ENCODE measurements around the gene LAMA3. TPM values are rescaled to one million over a fixed set of nuclear protein-coding genes. Genes with fewer than 3 reads are reported as not detected.
A peak's percentile ranks its signal among the peaks of the same experiment; 100 is the strongest.

Gene LAMA3
- total RNA-seq, 1 donor from 2014 or later: 2.4 TPM

- peak; percentile 64 to 65 for DNase-seq (ENCODE audit: low read depth in 2 of 2)
Observed at GRCh38 chr18:23871410-23871809, 182.2 kb downstream of the LAMA3 start.

DNA sequence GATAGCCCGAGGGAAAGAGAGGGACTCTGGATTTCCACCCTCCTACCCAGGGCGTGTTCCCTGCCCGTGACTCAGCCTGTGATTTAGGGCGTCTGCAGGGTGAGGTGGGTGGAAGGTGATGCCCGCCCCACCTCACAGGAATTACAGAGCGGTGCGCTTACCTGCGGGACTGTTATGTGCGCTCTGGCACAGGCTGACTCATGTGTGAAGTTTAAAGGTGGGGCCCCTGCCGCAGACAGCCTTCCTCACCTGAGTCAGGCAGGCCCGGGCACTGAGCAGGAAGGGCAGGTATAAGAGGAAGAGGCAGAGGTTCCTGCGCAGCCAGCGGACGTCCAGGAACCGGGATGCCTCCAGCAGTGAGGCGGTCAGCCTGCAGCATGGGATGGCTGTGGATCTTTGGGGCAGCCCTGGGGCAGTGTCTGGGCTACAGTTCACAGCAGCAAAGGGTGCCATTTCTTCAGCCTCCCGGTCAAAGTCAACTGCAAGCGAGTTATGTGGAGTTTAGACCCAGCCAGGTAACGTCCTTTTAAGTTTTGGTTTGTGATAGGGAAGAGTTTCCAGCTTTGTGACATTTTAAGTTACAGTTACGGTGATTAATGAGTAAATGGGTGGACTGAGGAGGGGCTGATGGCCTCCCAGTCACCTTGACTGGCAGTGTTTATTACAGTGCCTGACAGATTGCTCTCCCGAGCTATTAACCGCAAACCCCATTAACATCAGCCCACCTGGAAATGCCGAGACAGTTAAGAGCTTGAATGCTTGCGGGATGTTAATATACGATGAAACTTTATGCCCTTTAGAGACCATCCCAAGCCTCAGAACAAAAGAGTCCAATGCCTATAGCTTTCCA lies 183.7 kb downstream of the LAMA3 start:
- DNase-seq (ENCODE audit: low read depth in 2 of 2): no peak

- DNase-seq (ENCODE audit: low read depth in 2 of 2): no peak
Observed at GRCh38 chr18:23875966-23876895, 187.0 kb downstream of the LAMA3 start.

DNA sequence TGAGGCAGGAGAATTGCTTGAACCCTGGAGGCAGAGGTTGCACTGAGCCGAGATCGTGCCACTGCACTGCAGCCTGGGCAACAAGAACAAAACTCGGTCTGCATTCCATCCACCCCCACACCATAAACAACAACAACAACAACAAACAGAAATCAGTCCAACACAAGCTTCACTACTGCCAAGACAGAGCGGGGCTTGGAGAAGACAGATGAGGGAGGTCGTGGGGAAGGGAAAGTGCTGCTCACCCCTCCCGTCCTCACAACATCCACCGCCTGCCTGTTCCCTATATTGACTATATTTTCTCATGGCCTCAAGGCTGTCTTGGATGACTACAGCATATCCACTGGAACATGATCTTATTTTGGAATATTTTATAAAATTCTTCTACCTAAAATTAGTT lies 187.7 kb downstream of the LAMA3 start:
- DNase-seq (ENCODE audit: low read depth in 2 of 2): no peak

GRCh38 chr18:23877371-23877770 lies 188.1 kb downstream of the LAMA3 start:
- DNase-seq (ENCODE audit: low read depth in 2 of 2): no peak

- DNase-seq (ENCODE audit: low read depth in 2 of 2): no peak
Observed at GRCh38 chr18:23878336-23878900, 189.2 kb downstream of the LAMA3 start.

DNA sequence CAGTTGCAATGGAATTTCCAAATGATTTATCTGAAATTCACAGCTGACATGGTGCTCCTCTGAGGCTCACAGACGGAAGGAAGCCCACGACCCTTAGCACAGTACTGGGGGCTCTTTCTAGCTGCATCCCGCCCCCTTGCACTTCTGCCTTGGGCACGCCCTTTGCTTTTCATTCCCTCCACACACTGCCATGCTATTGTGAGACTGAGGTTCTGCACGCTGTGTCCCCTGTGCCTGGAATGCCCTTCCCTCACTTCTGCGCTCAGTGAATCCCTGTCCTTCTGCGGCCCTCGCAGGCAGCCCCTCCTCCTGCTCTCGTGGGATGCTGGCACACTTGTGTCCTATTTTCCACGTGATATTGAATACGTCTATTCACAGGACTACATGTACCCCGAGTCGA lies 189.9 kb downstream of the LAMA3 start:
- DNase-seq (ENCODE audit: low read depth in 2 of 2): no peak

GRCh38 chr18:23879544-23879943 lies 190.3 kb downstream of the LAMA3 start:
- no peak for DNase-seq (ENCODE audit: low read depth in 2 of 2)

DNA sequence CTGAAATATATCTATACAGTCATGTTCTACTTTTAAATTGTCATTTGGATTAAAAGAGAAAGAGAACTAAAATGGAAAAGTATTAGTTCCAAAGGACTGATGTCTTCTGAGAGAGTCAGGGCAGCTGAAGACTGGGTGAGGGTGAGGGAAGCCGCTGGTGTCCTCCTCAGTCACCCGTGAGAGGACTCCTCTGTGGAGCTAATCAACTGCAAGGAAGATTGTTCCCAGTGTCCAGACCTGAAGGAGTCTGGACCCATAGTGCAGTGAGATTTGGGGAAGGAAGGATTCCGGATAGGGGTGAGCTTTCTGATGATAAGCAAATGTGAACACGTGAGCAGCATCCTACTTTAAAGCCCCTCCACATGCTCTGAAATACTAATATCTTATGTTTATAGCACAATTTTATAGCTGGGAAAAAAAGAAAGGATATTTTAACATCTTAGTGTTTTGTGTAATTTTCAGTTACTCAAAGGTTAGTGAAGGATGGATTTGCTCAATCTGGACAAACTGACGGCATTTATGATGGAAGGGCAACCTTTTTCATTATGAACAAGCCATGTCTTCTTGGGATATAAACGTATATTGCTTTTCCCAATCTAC lies 190.8 kb downstream of the LAMA3 start:
- no peak for DNase-seq (ENCODE audit: low read depth in 2 of 2)

GRCh38 chr18:23880931-23881617 lies 191.8 kb downstream of the LAMA3 start:
- DNase-seq (ENCODE audit: low read depth in 2 of 2): no peak

- DNase-seq (ENCODE audit: low read depth in 2 of 2): no peak
Observed at GRCh38 chr18:23881778-23882177, 192.5 kb downstream of the LAMA3 start.

DNA sequence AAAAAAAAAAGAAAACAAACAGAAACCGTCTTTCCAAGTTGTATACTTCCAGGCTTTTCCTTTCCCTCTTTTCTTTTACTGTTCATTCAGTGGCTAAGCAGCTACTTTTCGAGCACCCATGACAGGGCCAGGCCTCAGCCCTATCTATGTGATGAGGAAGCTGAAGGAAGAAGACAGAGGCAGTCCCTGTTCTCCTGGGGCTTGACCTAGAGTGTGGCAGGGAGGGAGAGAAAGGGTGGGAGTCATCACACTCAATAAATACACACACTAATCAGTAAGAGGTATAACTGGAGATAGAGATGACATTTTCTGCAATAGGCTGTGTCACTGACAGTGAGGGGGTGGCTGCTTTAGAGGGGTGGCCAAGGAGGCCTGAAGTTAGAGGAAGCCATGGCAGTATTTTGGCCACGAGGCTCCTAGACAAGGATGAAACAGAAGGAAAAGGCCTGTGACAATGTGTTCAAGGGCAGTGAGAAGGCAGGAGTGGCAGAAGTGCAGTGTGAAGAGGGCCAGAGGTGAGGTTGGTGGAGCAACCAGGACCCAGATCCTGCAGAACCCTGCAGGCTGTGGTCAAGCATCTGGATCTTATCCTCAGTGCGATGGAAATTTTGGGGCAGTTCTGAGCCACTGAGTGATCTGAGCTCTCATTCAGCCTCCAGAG lies 193.5 kb downstream of the LAMA3 start:
- DNase-seq (ENCODE audit: low read depth in 2 of 2): no peak

- DNase-seq (ENCODE audit: low read depth in 2 of 2): no peak
Observed at GRCh38 chr18:23883277-23883790, 194.1 kb downstream of the LAMA3 start.

GRCh38 chr18:23884681-23885375 lies 195.6 kb downstream of the LAMA3 start:
- DNase-seq (ENCODE audit: low read depth in 2 of 2): no peak

- peak in 1 of 2 donors; percentile 27 for DNase-seq (ENCODE audit: low read depth in 2 of 2)
Observed at GRCh38 chr18:23885750-23886149, 196.5 kb downstream of the LAMA3 start.

- DNase-seq (ENCODE audit: low read depth in 2 of 2): no peak
Observed at GRCh38 chr18:23887035-23887434, 197.8 kb downstream of the LAMA3 start.

DNA sequence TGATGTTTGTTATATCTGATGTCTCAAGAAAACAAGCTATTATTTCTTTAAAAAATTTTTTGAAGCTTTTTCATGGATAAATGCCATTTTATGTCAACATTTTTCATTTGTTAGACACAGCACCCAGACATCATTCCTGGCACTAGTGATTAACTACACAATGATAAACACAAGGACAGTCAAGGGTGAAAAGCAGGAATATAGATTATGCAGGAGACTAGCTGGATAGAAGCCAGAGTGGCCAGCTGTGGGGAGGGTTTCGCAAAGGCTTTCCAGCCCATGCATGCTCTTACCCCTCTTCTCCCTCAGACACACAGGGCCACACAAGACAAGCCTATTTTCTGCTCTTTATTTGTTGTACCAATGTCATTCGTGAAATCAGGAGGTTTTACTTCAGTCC lies 198.2 kb downstream of the LAMA3 start:
- no peak for DNase-seq (ENCODE audit: low read depth in 2 of 2)

DNA sequence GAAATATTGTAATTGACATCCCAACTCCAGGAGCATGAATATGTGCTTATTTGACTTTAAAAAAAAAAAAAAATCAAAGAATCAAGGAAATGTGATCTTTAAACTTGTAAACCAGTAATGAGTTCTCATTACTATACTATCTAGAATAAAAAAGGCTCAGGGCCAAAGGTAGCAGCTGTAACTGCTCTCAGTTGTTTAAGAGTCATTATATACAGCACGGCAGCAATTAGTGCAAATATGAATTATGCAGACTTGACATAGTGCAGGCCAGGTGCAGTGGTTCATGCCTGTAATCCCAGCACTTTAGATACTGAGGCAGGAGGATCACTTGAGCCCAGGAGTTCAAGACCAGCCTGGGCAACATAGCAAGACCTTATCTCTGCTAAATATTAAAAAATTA lies 199.6 kb downstream of the LAMA3 start:
- no peak for DNase-seq (ENCODE audit: low read depth in 2 of 2)

DNA sequence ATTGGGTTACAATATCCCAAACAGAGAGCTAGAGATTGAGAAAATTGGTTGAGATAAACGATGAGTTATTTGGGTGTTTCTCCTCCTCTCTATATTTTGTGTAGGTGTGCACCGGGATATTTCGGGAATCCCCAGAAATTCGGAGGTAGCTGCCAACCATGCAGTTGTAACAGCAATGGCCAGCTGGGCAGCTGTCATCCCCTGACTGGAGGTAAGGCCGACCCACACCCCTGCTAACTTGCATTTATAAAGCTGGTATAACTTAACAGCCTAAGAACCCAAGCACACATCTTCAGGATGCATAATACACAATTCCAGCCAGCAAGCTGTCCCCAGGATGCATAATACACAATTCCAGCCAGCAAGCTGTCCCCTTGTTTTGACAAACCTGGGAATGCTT lies 200.7 kb downstream of the LAMA3 start:
- DNase-seq (ENCODE audit: low read depth in 2 of 2): no peak

GRCh38 chr18:23890589-23890988 lies 201.3 kb downstream of the LAMA3 start:
- peak in 1 of 2 donors; percentile 15 for DNase-seq (ENCODE audit: low read depth in 2 of 2)

Data from lung microvascular endothelial cell (primary cell).